Fibroblast of mammary gland (primary cell): ENCODE data around the gene LEMD1.

Experiments
- DNase-seq: peaks from one replicate; pipeline ENCODE4 v3.0.0-alpha.2; 2010; ENCODE audit warnings: low read depth
- H3K4me3 ChIP-seq: 2 replicates; pipeline ENCODE4 v1.5.1; 2011; ENCODE audit warnings: low read depth, mild to moderate bottlenecking, low read length, moderate library complexity; ENCODE audit not compliant: control insufficient read depth
- CTCF ChIP-seq: conservative IDR thresholded peaks from 2 replicates; pipeline ENCODE4 v1.5.1; 2011; ENCODE audit warnings: low read depth, low read length, inconsistent platforms; ENCODE audit not compliant: control insufficient read depth, insufficient read depth

Gene LEMD1

DNA sequence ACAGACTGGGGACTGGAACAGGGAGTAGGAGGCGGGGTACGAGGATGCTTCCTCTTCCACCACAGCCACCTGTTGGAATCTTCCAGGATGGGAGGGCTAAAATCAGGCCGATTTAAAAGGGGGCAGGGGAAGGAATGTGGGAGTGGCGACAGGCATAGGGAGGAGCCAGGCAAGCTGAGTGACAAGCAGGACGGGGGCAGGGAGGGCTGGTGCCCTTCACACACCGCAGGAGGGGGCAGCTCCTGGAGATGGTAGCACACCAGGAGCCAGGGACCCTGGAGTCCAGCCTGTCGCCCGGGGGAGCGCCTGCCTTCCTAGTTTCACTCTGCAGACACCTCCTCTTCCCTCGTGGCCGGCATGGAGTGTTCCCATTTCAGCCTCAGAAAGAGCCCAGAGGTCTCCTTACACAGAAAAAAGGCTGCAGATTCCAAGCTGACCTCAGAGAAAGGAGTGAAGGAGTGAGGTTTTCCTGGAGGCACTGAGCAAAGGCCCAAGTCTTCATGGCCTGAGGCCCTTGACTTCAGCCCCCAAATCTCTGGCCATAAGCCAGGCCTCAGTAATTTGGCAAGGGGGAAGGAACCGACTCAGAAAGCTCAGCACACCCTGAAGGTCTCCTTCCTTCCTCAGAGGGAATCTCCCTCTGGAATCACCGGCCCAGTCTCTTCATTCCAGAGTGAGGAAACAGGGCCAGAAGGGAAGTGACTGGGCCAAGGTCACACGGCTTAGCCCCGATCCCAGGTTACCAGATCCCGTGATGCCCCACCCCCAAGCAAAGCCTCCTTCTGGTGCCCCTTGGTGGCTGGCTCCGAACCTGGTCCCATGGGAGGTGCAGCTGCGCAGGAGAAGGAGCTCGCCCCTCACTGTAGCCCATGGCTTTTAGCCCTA, 25.8 kb upstream of the LEMD1 start:
- H3K4me3 ChIP-seq = no peak overlapping the region
- TF ChIP-seq CTCF = no peak
- DNase-seq = no peak

DNA sequence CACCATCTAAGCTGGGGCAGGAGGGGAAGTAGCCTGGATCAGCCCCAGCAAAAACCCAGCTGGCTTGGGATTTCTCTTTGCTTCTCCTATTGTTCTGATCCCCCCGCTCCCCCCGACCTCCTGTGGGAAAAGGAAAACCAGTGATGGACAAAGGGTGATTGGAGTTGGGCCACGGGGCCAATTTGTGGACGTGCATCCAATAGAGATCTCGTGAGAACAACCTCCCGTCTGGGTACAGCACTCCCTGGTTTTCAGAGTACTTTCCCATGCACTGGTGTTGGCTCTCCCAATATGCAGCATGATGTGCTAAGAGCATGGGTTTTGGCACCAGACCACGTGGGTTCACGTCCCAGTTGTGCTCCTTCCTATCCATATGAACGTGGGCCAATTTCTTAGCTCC, 25.0 kb upstream of the LEMD1 start:
- no peak for TF ChIP-seq CTCF
- DNase-seq = no peak
- H3K4me3 ChIP-seq = no peak overlapping the region

DNA sequence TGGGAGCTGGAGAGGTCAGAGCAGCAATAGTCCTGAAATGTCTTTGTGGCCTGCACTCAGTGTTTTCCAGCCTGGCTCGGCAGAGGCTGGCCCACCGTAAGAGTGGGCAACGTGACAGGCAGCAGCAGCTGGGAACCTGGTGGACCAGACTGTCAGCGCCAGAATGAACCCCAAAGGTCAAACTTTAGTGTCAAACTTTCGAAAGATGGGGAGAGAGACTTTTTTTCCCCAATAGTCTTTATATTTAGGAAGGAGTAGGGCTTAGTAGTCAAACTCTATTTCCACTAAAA, 23.7 kb upstream of the LEMD1 start:
- H3K4me3 ChIP-seq = no peak overlapping the region
- no peak for TF ChIP-seq CTCF
- no peak for DNase-seq

- no peak overlapping the region for H3K4me3 ChIP-seq
- no peak for DNase-seq
- TF ChIP-seq CTCF = no peak
Observed at GRCh38 chr1:205444931-205445645, 23.2 kb upstream of the LEMD1 start.

GRCh38 chr1:205444300-205444930, 22.6 kb upstream of the LEMD1 start:
- TF ChIP-seq CTCF = no peak
- DNase-seq = no peak
- no peak overlapping the region for H3K4me3 ChIP-seq

- H3K4me3 ChIP-seq = no peak overlapping the region
- TF ChIP-seq CTCF = no peak
- DNase-seq = no peak
Observed at GRCh38 chr1:205443585-205444299, 21.9 kb upstream of the LEMD1 start.
